Activated T-cell treated with anti-CD3 and anti-CD28 coated beads for 24 hours (primary cell): ENCODE data around the gene ZBED4.

ENCODE experiments used
- DNase-seq: peaks from one replicate; pipeline ENCODE4 v3.0.0-alpha.2; 2020; ENCODE audit warnings: low read depth

Gene ZBED4

DNA sequence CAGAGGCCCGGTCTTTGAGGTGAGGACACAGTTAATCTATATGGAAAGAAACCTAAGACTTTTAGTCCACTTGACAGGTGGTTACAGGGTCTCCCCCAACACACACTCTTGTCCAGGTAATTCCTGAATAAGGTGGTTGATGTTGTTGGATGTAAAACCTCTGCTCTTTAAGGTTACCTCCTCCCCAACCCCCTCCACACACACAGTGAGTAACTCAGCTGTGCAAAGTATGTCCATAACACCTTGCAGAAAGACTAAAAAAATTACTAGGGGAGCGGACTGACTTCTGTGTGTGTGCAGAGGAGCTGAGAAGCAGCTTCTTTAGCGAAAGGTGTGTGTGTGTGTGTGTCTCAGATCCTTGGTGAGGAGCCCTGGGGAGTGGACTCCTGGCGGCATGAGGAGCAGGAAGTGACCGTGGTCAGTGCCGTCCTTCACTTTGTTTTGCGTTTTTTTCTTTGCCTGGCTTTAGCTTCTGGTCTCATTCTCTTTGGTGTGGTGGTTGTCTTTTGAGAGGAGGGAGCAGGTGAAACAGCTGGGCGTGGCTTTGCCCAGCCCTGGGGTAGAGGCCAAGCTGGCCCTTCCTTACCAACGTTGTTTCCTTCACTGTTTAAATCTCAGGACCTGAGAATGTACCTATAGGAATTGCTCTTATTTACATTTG is 1.7 kb downstream of the ZBED4 start:
- no peak for DNase-seq

DNA sequence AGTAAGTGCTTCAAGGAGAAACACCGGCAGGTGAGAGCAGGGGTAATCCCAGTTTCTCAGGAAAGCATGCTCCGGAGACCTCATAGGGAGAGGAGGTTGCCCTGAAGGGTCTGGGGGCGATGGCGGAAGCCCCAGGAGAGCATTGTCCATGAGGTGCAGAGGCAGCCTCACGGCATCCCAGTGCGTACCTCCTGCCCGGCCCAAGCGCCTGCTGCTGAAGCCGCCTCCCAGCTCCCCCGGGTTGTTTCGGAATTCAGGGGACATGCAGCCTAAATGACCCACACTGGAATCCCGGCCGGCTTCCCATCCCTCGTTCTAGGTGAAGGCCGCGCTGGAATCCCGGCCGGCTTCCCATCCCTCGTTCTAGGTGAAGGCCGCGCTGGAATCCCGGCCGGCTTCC is 2.7 kb downstream of the ZBED4 start:
- no peak for DNase-seq

DNA sequence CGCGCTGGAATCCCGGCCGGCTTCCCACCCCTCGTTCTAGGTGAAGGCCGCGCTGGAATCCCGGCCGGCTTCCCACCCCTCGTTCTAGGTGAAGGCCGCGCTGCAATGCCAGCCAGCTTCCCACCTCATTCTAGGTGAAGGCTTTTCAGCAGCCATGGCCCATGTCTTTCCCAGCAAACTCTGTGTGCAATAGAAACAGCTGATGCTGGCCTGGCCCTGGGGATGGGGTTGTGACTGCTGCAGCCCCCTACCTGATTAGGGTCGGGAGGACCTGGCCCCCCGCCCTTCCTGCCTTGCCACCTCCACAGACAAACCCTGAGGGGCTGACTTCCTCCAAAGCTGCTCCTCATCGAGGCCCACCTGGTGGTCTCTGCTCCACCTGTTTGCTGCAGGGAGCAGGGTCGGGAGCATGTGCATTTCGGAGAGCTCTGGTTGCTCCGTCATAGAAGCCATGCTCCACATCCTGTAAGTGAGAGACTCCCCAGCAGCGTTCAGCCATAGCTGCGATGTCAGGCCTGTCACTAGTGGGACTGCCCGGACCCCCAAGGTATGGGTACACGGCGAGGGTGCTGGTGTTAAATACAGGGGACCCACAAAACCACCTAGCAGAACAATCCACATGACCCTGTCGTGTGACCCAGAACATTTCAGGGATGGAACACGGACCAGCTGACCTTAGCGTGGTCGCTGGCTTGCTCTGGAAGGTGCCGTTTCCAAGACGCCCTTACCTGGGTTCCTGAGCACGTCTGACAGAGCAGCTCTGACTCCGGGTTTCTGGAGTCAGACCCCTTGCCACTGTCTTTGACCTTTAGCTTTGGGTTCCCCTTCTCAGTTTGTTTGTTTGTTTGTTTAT is 3.3 kb downstream of the ZBED4 start:
- no peak for DNase-seq

DNA sequence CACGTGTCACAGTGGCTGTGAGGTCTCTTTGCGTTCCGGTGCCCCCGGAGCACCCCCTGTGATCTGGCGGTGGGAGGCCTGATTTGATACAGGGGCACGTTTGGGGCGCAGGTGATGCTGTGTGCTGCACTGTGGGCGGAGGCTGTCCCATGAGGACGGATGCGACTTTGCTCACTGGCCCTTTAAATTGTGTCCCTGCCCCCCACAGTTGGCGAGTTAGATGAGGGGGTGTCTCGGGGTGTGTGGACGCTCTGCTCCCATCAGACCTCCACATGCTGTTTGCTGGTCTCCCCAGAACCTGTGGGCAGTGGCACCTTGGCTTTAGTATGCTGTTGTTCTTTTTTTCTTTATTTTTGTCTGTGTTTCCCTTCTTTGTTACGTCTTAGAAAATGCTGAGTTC is 5.2 kb downstream of the ZBED4 start:
- no peak for DNase-seq

DNA sequence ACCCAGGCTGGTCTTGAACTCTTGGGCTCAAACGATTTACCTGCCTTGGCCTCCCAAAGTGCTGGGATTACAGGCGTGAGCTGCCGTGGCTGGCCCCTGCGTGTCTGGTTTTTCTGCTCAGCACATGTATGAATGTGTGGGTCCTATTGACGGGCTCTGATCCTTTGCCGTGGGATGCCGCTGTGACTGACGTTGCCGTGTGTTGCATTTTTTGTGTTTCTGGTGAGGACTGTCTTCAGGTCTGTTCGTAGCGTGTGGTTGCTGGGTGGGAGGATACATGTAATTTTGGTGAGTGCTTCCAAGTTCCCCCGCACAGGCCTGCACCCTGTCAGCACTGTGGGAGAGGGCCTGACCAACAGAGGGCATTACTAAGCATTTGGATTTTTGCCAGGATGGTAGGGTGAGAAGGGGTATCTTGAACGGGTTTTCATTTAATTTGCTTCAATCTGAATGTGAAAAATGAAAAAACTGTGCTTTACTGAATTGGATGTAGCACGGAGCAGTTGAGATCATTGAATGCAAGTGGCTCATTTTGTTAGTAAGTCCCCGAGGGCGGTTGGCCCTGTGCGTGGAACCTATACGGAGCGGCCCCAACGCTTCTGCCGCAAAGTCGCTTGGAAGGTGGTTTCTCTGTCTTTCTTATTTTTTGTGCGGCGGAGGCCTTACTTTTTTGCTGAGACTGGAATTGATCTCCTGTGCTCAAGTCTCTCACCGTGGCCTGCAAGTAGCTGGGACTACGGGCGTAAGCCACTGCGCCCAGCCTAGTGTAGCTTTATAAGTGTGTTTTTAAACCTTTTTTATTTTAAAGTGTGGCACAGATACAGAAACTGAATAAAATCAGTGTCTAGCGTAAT is 8.2 kb downstream of the ZBED4 start:
- DNase-seq, result no peak

DNA sequence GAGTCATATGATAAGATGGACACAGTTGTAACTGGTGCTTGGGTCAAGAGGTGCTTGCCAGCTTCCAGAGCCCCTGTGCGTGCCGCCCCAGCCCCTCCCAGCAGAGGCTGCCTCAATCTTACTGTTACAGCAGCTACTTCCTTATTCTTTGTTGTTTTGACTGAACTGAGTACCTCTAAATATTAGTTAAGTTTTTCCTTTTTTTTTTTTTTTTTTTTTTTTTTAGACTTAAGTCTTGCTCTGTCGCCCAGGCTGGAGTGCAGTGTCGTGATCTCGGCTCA is 8.8 kb downstream of the ZBED4 start:
- DNase-seq, result no peak

DNA sequence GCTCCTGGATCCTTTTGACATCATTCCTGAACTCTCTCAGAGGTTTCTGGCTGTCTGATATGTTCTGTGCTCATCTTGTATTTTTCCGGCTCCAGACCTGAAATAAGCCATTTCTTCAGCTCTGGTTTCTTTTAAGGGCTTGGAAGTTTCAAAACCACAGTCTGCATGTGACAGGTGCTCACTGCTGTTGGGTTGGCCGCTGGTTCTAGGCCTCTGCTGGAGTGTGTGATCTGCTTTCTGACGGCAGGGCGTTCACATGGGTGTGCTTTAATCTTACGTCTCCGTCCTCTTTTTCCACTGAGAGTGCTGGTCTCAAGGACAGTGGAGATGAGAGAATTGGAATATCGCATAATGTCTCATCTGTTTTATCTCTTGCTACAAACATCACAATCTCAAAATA is 10.3 kb downstream of the ZBED4 start:
- no peak for DNase-seq

DNA sequence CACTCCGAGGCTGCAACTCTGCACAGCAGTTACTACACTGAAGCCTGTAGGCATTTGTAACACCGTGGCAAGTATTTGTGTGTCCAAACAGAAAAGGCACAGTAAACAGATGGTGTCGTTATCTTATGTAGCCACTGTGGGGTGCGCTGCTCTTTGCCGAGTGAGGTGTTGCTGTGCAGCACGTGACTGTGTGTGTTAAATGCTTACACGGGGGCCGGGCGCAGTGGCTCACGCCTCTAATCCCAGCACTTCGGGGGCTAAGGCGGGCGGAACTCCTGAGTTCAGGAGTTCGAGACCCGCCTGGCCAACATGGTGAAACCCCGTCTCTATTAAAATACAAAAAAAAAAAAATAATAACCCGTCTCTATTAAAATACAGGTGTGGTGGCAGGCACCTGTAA is 11.5 kb downstream of the ZBED4 start:
- no peak for DNase-seq

DNA sequence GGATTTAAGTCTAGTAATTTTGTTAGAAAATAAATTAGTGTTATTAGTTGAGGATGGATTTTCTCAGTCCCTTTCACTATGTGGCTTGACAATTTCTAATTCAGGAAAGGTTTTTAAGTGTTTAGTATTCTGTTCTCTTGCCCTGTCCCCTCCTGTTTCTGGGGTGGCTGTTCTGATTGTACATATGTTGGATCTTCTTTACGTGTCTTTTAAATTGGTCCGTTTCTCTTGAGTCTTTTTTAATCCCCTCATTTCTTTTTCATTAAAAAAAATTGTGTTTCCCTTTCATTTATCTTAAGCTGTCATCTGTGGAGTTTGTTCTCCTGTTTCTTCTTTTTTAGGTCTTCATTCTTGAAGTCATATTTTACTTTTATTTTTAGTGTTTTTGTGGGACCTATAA is 12.5 kb downstream of the ZBED4 start:
- no peak for DNase-seq

DNA sequence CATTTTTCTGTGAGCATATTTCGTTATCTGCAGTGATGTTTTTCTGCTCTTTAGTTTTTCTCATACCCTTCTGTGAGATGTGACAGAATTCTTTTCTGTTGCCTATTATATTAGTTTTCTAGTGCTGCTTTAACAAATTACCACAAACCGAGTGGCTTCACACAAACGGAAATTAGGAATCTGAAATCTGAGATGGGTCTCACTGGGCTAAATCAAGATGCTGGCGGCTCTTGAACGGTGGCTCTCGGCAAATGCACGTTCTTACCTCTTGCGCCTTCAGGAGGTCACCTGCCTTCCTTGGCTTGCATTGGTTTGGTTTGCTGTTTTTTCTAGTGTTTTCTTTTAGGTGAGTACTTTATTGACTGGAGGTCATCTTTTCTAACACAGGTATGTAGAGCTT is 13.0 kb downstream of the ZBED4 start:
- no peak for DNase-seq

DNA sequence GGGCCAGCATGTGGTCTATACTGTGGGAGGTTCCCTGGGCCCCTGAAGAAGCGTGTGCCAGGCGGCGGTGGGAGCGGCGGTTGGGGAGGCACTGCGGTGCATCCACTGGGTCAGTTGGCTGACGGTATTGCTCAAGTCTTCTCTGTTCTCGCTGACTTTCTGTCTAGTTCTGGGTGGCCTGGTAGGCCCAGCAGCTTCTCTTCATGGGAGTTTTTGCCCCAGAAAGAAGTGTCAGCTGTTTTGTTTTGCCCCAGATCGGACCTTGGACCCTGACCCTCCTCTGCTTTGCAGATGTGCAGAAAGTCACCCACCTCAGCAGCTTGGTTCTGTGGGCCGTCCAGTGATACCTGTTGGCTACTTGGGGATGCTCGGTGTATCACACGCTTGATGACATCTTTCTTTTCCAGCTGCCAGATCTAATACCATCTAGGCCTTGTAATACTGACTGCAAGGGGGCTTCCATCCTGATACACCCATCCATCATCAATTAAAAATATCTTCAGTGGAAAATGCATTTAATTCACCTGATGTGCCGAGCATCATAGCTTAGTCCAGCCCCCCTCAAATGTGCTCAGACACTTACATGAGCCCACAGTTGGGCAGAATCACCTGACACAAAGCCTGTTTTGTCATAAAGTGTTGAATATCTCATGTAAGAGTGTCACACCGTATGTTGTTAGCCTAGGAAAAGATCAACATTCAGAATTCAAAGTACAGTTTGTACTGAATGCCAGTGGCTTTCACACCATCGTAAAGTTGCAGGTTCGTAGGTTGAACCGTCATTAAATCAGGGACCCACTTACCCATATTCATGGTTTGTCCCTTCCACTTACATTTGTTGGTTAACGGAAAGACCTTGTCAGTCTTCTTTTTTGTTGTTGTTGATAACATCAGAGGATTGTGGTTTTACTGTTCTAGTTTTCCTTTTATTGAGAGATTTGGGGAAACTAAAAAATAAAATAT is 13.9 kb downstream of the ZBED4 start:
- no peak for DNase-seq

DNA sequence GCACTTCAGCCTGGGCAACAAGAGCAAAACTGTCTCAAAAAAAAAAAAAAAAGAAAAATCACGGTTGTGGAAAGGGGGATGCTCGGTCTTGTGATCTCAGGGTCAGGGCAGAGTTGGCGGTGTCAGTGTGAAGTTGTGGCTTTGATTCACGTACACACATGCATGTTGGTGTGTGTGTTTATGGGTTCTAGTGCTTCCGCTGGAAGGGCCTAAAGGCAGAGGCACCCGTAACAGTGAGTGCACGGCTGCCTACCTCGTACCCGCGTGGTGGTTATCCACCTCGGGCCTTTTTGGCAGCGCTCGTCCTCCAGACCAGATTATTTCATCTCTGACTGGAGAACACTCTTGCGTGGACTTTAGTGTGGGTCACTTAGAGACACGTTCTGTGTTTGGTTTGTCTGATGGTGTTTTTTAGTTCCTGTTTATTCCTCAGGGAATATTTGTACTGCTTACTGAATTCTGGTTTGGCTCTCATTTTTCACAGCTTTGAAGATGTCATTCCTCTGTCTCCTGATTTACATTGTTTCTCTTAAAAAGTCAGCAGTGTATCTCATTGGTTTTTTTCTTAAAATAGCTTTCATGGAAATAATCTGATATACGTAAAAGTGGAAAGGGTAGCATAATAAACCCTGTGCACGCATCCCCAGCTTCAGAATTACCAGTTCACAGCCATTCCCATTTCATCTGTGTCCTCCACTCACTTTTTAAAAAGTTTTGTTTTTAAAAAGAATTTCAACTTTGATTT is 15.6 kb downstream of the ZBED4 start:
- DNase-seq, result no peak

DNA sequence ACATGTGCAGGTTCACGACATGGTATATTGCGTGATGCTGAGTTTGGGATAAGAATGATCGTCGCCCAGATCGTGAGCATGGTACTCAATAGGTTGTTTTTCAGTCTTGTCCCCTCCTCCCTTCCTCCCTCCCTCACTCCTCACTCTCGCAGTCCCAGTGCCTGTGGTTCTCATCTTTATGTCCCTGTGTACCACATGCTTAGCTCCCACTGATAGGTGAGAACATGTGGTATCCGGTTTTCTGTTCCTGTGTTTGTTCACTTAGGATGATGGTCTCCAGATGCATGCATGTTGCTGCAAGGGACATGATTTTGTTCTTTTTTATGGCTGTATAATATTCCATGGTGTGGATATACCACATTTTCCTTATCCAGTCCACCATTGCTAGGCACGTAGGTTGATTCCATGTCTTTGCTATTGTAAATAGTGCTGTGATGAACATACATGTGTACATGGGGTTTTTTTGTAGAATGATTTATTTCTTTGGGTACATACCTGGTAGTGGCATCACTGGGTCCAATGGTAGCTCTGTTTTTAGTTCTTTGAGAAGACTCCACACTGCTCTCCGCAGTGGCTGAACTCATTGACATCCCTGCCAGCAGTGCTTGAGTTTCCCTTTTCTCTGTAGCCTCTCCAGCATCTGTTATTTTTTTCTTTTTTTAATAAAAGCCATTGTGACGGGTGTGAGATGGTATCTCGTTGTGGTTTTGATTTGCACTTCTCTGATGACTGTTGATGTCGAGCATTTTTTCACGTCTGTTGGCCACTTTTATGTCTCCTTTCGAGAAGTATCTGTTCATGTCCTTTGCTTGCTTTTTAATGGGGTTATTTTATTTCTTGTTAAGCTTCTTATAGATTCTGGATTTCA is 16.4 kb downstream of the ZBED4 start:
- DNase-seq, result no peak

DNA sequence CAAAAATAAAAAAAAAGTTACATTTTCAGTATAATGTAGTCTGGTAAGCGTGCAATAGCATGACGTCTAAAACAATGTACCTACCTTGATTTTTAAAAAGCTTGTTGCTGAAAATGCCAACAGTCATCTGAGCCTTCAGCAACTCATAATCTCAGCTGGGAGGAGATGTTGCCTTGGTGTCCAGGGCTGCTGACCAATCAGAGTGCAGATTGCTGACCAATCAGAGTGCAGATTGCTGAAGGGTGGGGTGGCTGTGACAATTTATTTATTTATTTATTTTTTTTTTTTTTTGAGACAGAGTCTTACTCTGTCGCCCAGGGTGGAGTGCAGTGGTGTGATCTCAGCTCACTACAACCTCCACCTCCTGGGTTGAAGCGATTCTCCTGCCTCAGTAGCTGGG is 17.8 kb downstream of the ZBED4 start:
- no peak for DNase-seq

DNA sequence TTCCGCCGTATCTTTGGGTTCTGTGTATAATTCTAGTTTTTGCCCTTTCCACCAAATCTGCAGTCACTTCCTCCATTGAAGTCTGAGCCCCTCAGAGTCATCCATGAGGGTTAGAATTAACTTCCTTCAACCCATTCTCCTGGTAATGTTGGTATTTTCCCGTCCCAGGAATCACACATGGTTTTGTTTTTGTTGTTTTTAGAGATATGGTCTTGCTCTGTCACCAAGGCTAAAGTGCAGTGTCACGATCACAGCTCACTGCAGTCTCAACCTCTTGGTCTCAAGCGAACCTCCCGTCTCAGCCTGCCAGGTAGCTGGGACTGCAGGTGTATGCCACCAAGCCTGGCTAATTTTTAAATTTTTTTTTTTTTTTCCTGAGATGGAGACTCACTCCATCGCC is 18.7 kb downstream of the ZBED4 start:
- no peak for DNase-seq

DNA sequence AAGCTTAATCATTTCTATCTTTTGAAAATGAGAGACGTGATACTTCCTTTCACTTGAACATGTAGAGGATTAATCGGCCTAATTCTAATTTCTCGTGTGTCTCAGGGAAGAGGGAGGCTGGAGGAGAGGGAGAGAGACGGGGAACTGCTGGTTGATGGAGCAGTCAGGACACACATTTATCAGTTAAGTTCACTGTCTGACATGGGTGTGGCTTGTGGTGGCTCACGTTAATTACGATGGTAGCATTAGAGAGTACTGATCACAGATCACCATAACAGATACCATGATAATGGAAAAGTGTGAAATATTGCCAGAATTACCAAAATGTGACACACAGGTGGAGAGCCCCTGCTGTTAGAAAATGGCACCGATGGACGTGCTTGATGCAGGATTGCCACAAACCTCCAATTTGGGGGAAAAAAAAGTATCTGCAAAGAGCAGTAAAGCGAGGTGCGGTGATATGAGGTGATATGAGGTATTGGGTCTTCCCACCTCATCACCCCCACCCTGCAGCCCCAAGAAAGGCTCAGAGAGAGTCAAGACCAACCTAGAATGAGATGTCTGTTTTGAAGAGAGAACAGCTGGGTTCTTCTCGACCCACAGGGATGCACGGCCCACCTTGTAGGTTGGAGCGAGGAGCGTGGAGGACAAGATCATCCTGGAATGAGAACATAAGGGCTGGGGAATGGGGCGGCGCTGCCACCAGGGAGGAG is 19.7 kb downstream of the ZBED4 start:
- DNase-seq, result no peak

DNA sequence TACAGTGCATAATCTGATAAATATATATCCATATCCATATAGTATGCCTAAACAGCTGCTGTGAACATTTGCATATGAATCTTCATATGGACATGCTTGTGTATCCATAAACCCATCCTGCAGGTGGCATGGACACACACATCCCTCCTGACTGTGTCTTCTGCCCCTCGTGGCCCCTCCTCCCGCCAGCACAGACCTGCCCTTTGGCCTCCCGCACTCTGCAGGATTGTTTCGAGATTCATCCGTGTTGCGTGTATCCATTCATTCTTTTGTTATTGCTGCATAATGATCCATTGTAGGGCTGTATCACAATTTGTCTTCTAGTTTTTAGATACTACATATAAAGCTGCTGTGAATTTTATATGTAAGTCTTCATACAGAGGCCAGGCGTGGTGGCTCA is 24.0 kb downstream of the ZBED4 start:
- DNase-seq, result no peak

DNA sequence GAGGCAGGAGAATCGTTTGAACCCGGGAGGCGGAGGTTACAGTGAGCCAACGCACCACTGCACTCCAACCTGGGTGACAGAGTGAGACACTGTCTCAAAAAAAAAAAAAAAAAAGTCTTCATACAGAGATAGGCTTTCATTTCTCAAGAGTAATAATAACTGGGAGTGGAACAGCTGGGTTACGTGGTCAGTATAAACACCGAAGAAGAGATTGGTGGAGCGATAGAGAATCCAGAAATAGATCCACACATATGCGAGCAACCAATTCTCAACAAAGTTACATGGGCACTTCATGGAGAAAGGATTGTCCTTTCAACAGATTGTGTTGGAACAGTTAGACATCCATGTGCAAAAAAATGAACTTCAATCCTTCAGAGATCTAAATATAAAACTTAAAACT is 24.6 kb downstream of the ZBED4 start:
- no peak for DNase-seq

DNA sequence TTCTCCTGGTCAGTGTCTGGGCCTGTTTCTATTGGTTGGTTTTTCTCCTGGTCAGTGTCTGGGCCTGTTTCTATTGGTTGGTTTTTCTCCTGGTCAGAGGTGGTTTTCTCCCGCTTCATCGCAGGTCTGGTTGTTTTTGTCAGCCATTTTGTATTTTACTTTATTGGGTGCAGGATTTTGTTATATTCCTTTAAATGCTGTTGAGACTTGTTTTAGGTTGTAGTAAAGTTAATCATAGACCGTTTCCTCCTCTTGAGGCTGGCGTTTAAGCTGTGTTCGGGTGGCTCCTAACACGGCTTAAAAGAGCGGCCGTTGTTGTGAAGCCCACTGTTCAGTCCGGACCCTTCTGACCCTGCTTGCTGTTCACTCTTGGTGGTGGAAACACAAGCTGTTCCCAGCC is 26.2 kb downstream of the ZBED4 start:
- DNase-seq, result no peak

DNA sequence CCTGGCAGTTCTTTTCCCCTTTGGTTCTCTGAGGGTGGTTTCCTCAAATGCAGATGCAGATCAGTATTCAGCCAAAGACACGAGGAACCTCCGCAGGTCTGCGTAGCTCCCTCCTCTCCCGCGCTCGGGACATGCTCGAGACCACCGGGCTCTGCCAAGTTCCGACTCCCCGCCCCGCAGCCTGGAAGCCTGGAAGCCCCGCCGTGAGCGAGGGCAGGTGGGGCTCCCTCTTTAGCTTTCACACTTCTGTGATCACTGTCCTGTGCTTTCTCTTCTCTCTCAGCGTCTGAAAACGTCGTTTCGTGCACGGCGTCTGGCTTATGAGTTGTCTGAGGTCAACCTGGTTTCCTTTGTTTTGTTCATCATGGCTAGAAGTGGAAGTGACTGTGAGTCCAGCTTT is 26.6 kb downstream of the ZBED4 start:
- DNase-seq, result no peak
